Measurements from ENCODE around the gene ARRDC2.
"Not testable (repeated sequence)": the region's sequence is repeated elsewhere in the genome, so short reads cannot be mapped to it uniquely, and the experiment has no call there.

Gene ARRDC2

GRCh38 chr19:18007917-18008673, at the start of gene ARRDC2:
Gene ARRDC2 (plus strand): TSS chr19:18008170. CDS start chr19:18008311, 141 bp downstream.
- peak; percentile 97 for DNase-seq

- DNase-seq, result no peak
Measured at GRCh38 chr19:17963936-17964691, 43.9 kb upstream of the ARRDC2 start.

- no peak for DNase-seq
Measured at GRCh38 chr19:17965370-17966128, 42.4 kb upstream of the ARRDC2 start.

GRCh38 chr19:17966129-17966483, 41.9 kb upstream of the ARRDC2 start:
- DNase-seq, result no peak

GRCh38 chr19:17966550-17967256, 41.3 kb upstream of the ARRDC2 start, which contains the start of gene KCNN1:
Gene KCNN1 (plus strand): TSS chr19:17967107. CDS start chr19:17973889, 6,782 bp downstream.
- DNase-seq, result no peak

GRCh38 chr19:17967257-17968051, 40.5 kb upstream of the ARRDC2 start:
- DNase-seq, result no peak

GRCh38 chr19:17968362-17968761, 39.6 kb upstream of the ARRDC2 start:
- no peak for DNase-seq

- DNase-seq, result no peak
Measured at GRCh38 chr19:17969096-17969792, 38.7 kb upstream of the ARRDC2 start.

- DNase-seq, result no peak
Measured at GRCh38 chr19:17972230-17972629, 35.7 kb upstream of the ARRDC2 start.

GRCh38 chr19:17973759-17974158, 34.2 kb upstream of the ARRDC2 start:
- DNase-seq, result no peak

GRCh38 chr19:17974551-17974950, 33.4 kb upstream of the ARRDC2 start:
- DNase-seq, result no peak

- DNase-seq, result no peak
Measured at GRCh38 chr19:17975032-17975431, 32.9 kb upstream of the ARRDC2 start.

GRCh38 chr19:17977021-17977420, 30.9 kb upstream of the ARRDC2 start:
- DNase-seq, result no peak

GRCh38 chr19:17977488-17977887, 30.5 kb upstream of the ARRDC2 start:
- no peak for DNase-seq

GRCh38 chr19:17981611-17982010, 26.4 kb upstream of the ARRDC2 start:
- no peak for DNase-seq

GRCh38 chr19:17982430-17982829, 25.5 kb upstream of the ARRDC2 start:
- no peak for DNase-seq

- no peak for DNase-seq
Measured at GRCh38 chr19:17985037-17985818, 22.7 kb upstream of the ARRDC2 start.

- not testable (repeated sequence) for DNase-seq
Measured at GRCh38 chr19:17986569-17986968, 21.4 kb upstream of the ARRDC2 start.

GRCh38 chr19:17988161-17988560, 19.8 kb upstream of the ARRDC2 start:
- no peak for DNase-seq

GRCh38 chr19:17989425-17990094, 18.4 kb upstream of the ARRDC2 start:
- DNase-seq, result no peak

All from hematopoietic multipotent progenitor cell treated with erythropoietin and hydrocortisone succinate and interleukin-3 and kit ligand, for 4 days (in vitro differentiated cells).